T-helper 2 cell (primary cell): ENCODE measurements around the gene PLA1A.
A peak's percentile ranks its signal among the peaks of the same experiment; 100 is the strongest.
"Not testable (repeated sequence)": the region's sequence is repeated elsewhere in the genome, so short reads cannot be mapped to it uniquely, and the experiment has no call there.

Source experiments
- DNase-seq, 5 experiments: peaks; one replicate each; pipeline versions ENCODE4 v3.0.0 to v3.0.0-alpha.2; 2012 to 2022

The PLA1A gene

GRCh38 chr3:119579366-119580066 is 18.2 kb upstream of the PLA1A start, which contains the start of gene ADPRH:
Gene ADPRH, plus strand, starts transcription at chr3:119579492. Its CDS starts 2,678 bp downstream, at chr3:119582170.
- DNase-seq = peak; percentile 12 to 65 (median 34)

GRCh38 chr3:119580067-119580760 is 17.5 kb upstream of the PLA1A start:
- peak in 1 of 5 experiments; percentile 48 for DNase-seq

DNA sequence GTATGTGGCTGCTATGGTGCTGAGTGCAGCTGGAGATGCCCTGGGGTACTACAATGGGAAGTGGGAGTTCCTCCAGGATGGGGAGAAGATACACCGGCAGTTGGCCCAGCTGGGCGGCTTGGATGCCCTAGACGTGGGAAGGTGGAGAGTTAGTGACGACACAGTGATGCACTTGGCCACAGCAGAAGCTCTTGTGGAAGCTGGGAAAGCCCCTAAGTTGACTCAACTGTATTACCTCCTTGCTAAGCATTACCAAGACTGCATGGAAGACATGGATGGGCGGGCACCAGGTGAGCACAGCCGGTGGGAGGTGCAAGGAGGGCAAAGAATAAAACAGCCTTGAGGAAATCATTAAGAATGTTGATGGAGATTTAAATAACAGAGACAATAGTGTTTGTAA is 15.5 kb upstream of the PLA1A start:
- DNase-seq = peak in 2 of 5 experiments; percentile 6 to 63

GRCh38 chr3:119585208-119585607 is 12.5 kb upstream of the PLA1A start:
- DNase-seq = no peak

- DNase-seq = no peak
Measured at GRCh38 chr3:119585856-119586570, 11.7 kb upstream of the PLA1A start.

- DNase-seq = no peak
Measured at GRCh38 chr3:119586733-119587172, 10.9 kb upstream of the PLA1A start.

DNA sequence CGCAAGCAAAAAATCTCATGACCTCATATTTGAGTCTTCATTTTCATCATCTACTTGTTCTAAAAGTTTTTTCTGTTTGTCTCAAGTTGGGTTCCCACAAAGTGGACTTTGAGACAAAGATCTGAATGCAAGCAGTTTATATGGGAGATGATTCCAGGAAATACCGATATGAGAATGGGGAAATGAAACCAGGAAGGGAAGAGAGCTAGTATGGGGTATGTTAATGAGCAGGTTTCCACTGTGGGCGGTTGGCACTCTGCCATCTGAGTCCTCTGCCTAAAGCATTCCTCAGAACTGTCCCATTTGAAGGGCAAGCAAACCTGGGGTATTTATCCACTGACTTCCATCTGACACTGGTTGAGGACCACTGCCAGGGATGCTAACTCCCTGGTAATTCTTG is 9.6 kb upstream of the PLA1A start:
- DNase-seq = no peak

GRCh38 chr3:119589102-119589773 is 8.4 kb upstream of the PLA1A start:
- DNase-seq = no peak

GRCh38 chr3:119590706-119591105 is 7.0 kb upstream of the PLA1A start:
- no peak for DNase-seq

GRCh38 chr3:119592861-119593260 is 4.8 kb upstream of the PLA1A start:
- no peak for DNase-seq

- DNase-seq = no peak
Measured at GRCh38 chr3:119594066-119594465, 3.6 kb upstream of the PLA1A start.

DNA sequence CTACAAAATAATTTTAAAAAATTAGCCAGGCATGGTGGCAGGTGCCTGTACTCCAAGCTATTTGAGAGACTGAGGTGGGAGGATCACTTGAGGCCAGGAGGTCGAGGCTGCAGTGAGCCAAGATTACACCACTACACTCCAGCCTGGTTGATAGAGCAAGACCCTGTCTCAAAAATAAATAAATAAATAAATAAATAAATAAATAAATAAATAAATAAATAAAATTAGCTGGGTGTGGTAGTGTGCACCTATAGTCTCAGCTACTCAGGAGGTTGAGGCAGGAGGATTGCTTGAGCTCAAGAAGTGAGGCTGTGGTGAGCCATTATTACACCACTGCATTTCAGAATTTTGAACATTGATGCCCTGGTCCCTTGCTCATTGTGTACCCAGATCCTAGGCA is 2.8 kb upstream of the PLA1A start:
- not testable (repeated sequence) for DNase-seq

- no peak for DNase-seq
Measured at GRCh38 chr3:119595639-119596334, 1.9 kb upstream of the PLA1A start.

- DNase-seq = no peak
Measured at GRCh38 chr3:119596398-119596797, 1.3 kb upstream of the PLA1A start.

DNA sequence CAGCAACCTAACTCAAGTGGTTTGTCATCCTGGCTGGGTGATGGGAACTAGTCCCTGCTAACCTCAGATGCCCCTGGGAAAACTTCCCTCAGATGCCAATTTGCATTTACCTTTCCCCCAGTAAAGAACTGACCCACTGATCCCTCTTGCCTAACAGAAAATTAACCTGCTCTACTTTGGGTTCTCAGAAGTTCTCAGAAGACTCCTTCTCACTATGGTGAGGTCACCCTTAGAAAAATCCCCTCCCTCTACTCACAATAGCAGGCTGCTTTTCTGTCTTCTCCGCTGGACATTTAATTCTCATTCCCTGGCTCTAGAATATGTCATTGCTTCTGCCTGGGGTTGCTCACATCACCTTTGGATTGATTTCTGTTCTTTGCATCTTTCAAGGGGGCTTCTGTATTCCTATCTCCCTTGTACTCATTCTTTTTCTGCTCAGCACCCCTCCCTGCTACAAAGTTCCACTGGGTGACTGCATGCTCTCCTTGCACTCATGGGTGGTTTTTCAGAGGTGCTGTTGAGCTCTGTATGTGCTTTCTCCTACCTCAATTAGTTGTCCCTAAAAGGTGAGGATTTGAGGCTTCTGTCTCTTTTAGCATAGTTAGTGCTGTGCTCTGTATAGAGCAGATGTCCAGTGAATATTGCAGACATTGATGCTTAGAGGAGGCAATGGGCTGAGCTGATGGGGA is 869 bp downstream of the PLA1A start:
- no peak for DNase-seq

GRCh38 chr3:119599558-119600174 is 2.0 kb downstream of the PLA1A start:
- DNase-seq = no peak

GRCh38 chr3:119600732-119601131 is 3.0 kb downstream of the PLA1A start:
- DNase-seq = peak in 1 of 5 experiments; percentile 73

GRCh38 chr3:119601154-119601553 is 3.5 kb downstream of the PLA1A start:
- DNase-seq = no peak

DNA sequence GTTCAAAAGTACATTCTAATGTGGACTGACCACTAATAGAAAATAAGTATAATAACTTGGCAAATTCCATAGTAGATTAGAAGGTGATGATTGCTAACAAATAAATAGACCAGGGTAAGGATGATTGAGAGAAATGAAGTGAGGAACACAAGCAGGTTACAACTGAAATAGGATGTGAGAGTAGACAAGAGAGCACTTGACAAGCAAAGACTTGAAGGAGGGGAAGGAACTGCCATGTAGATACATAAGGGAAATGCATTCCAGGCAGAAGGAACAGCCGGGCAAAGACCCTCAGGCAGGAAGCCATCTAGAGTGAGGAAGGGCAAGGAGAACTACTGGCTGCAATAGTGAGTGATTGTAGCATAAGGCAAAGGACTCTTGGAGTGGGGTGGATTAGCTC is 5.0 kb downstream of the PLA1A start:
- DNase-seq = no peak

- DNase-seq = no peak
Measured at GRCh38 chr3:119604878-119605277, 7.2 kb downstream of the PLA1A start.

- no peak for DNase-seq
Measured at GRCh38 chr3:119608405-119609000, 10.8 kb downstream of the PLA1A start.
